Liver (tissue), 9 donors: ENCODE results near the gene BAIAP2. TPM values are rescaled to one million over a fixed set of nuclear protein-coding genes. Genes with fewer than 3 reads are reported as not detected.

Experiments used
- DNase-seq: peaks from one replicate; pipeline ENCODE4 v3.0.0-alpha.2; 2017; ENCODE audit warnings: low spot score
- H3K27ac ChIP-seq, 2 donors: one replicate each; pipeline ENCODE4 v1.7.0; 2013; ENCODE audit warnings: inconsistent platforms in 2 of 2, low read length in 2 of 2, control low read depth in 1 of 2, low read depth in 1 of 2, mild to moderate bottlenecking in 1 of 2
- H3K27me3 ChIP-seq, 4 donors: one replicate each; pipeline versions ENCODE4 v1.6.1 to v1.7.0; 2013; ENCODE audit warnings: low read length in 3 of 4, inconsistent platforms in 1 of 4, mild to moderate bottlenecking in 1 of 4, moderate library complexity in 1 of 4; ENCODE audit not compliant: control insufficient read depth in 4 of 4, insufficient read depth in 4 of 4
- H3K36me3 ChIP-seq, 4 donors: one replicate each; pipeline versions ENCODE4 v1.6.1 to v1.7.0; 2013; ENCODE audit warnings: low read length in 3 of 4, mild to moderate bottlenecking in 3 of 4, low read depth in 1 of 4, moderate library complexity in 1 of 4; ENCODE audit not compliant: control insufficient read depth in 4 of 4, insufficient read depth in 3 of 4
- H3K4me1 ChIP-seq, 4 donors: one replicate each; pipeline versions ENCODE4 v1.6.1 to v1.7.0; 2013; ENCODE audit warnings: low read length in 3 of 4, mild to moderate bottlenecking in 3 of 4, moderate library complexity in 1 of 4; ENCODE audit not compliant: control insufficient read depth in 4 of 4, insufficient read depth in 4 of 4
- H3K4me3 ChIP-seq, 3 donors: one replicate each; pipeline versions ENCODE4 v1.6.1 to v1.7.0; 2013; ENCODE audit warnings: low read length in 3 of 3, control low read depth in 1 of 3, low read depth in 1 of 3, mild to moderate bottlenecking in 1 of 3
- H3K9ac ChIP-seq, 2 donors: one replicate each; pipeline ENCODE4 v1.7.0; 2013; ENCODE audit warnings: low read length in 2 of 2, mild to moderate bottlenecking in 2 of 2, moderate library complexity in 2 of 2, control low read depth in 1 of 2, low read depth in 1 of 2
- H3K9me3 ChIP-seq, 4 donors: one replicate each; pipeline versions ENCODE4 v1.6.1 to v1.7.0; 2013; ENCODE audit warnings: low read length in 3 of 4; ENCODE audit not compliant: control insufficient read depth in 4 of 4
- EGR1 ChIP-seq, 2 donors: IDR thresholded peaks; 2 replicates each; pipeline ENCODE4 v1.6.1; 2016 to 2018; ENCODE audit warnings: antibody characterized with exemption in 2 of 2, low read depth in 2 of 2
- FOXA1 ChIP-seq: IDR thresholded peaks from 2 replicates; pipeline ENCODE4 v1.6.1; 2016; ENCODE audit warnings: antibody characterized with exemption
- FOXA2 ChIP-seq: IDR thresholded peaks from 2 replicates; pipeline ENCODE4 v1.6.1; 2016; ENCODE audit warnings: antibody characterized with exemption
- GABPA ChIP-seq, 2 donors: IDR thresholded peaks in 1 of 2; conservative IDR thresholded peaks in 1 of 2; 2 replicates each; pipeline ENCODE4 v1.6.1; 2016; ENCODE audit warnings: antibody characterized with exemption in 2 of 2, mild to moderate bottlenecking in 1 of 2, moderate library complexity in 1 of 2
- HNF4A ChIP-seq, 2 donors: conservative IDR thresholded peaks; 2 replicates each; pipeline ENCODE4 v1.6.1; 2016; ENCODE audit warnings: antibody characterized with exemption in 2 of 2, mild to moderate bottlenecking in 2 of 2
- JUND ChIP-seq, 2 donors: IDR thresholded peaks; 2 replicates each; pipeline ENCODE4 v1.6.1; 2016; ENCODE audit warnings: antibody characterized with exemption in 2 of 2
- NR2F2 ChIP-seq: IDR thresholded peaks from 2 replicates; pipeline ENCODE4 v1.6.1; 2016; ENCODE audit warnings: antibody characterized with exemption
- RAD21 ChIP-seq, 2 donors: IDR thresholded peaks; 2 replicates each; pipeline ENCODE4 v1.6.1; 2016; ENCODE audit warnings: antibody characterized with exemption in 2 of 2, mild to moderate bottlenecking in 2 of 2
- REST ChIP-seq: IDR thresholded peaks from 2 replicates; pipeline ENCODE4 v1.6.1; 2016; ENCODE audit warnings: antibody characterized with exemption, mild to moderate bottlenecking
- RXRA ChIP-seq, 2 donors: IDR thresholded peaks; 2 replicates each; pipeline ENCODE4 v1.6.1; 2017 to 2018; ENCODE audit warnings: antibody characterized with exemption in 2 of 2, mild to moderate bottlenecking in 1 of 2
- SP1 ChIP-seq: IDR thresholded peaks from 2 replicates; pipeline ENCODE4 v1.6.1; 2018; ENCODE audit warnings: antibody characterized with exemption, mild to moderate bottlenecking
- TAF1 ChIP-seq: conservative IDR thresholded peaks from 2 replicates; pipeline ENCODE4 v1.6.1; 2016; ENCODE audit warnings: antibody characterized with exemption, mild to moderate bottlenecking
- YY1 ChIP-seq: IDR thresholded peaks from 2 replicates; pipeline ENCODE4 v1.6.1; 2016; ENCODE audit warnings: antibody characterized with exemption, mild to moderate bottlenecking
- ZBTB33 ChIP-seq: IDR thresholded peaks from 2 replicates; pipeline ENCODE4 v1.6.1; 2016; ENCODE audit warnings: antibody characterized with exemption
- WGBS: extraction: QIAGEN DNeasy Blood & Tissue Kit; methylation state at CpG from one replicate; pipeline ENCODE4 v1.1.7; 2013; 5-methylcytosine and 5-hydroxymethylcytosine counted together
- polyA plus RNA-seq, 2 donors: library from polyadenylated mRNA; stranded (reverse) in 1 of 2; unstranded in 1 of 2; fragments of 200-250 nt in 1 of 2; fragments of >200 nt in 1 of 2; fragmentation: Nextera tagmentation in 1 of 2; extraction: Ambion mirVana in 1 of 2; gene quantifications; one replicate each; pipeline versions ENCODE4 v1.2.1 to v1.2.3, GENCODE V29; 2013 to 2015
- total RNA-seq, 2 donors: library from RNA; depleted of rRNA; stranded (reverse); fragments of >200 nt; gene quantifications; one replicate each; pipeline ENCODE4 v1.2.3, GENCODE V29; 2014
- TF ChIP-seq, protein P1 (sequence below): IDR thresholded peaks from 2 replicates; pipeline ENCODE4 v1.6.1; 2016; ENCODE audit warnings: antibody characterized with exemption
- TF ChIP-seq, protein P2 (sequence below): IDR thresholded peaks from 2 replicates; pipeline ENCODE4 v1.6.1; 2016; ENCODE audit warnings: antibody characterized with exemption
- donor health status: healthy.
- donor health status: healthy.
- donor health status: healthy.
- donor health status: healthy.
- donor health status: healthy.

BAIAP2 gene
- total and polyA plus RNA-seq, 4 donors = 8.1 to 61.3 (median 44.9) TPM

- DNase-seq = no peak
- H3K27me3 ChIP-seq = no peaks in the 10 kb centered on the region
- no peak overlapping the region for H3K4me3 ChIP-seq
- TF ChIP-seq, protein P1, sequence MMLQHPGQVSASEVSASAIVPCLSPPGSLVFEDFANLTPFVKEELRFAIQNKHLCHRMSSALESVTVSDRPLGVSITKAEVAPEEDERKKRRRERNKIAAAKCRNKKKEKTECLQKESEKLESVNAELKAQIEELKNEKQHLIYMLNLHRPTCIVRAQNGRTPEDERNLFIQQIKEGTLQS = no peak
- H3K27ac ChIP-seq = no peak overlapping the region
- WGBS = 87% methylated on average over 8 of the region's 8 CpGs
- no peaks in the 10 kb centered on the region for H3K36me3 ChIP-seq
- no peaks in the 10 kb centered on the region for H3K9me3 ChIP-seq
- H3K9ac ChIP-seq = no peak overlapping the region
- no peaks in the 10 kb centered on the region for H3K4me1 ChIP-seq
Measured at GRCh38 chr17:81139428-81139827, 104.5 kb downstream of the BAIAP2 start.

DNA sequence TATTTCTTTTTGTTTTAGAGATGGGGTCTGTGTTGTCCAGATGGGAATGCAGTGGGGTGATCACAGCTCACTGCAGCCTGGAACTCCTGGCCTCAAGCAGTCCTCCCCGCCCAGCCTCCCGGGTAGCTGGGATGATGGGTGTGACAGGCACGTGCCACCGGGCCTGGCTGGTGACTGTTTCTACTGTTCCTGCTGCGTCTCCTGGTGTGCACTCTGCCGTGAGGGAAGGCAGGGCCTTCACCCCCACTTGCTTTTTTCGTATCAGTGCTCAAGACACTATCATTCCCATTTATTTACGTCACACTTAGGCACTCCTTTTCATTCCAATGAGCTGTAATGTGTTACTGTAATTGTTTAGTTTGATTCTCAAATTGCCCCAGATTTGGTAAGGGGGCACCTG lies 105.1 kb downstream of the BAIAP2 start:
- Histone ChIP-seq H3K36me3 (no peaks in the 10 kb centered on the region), H3K9me3 (no peaks in the 10 kb centered on the region), H3K27me3 (no peaks in the 10 kb centered on the region), H3K9ac (no peak overlapping the region), H3K4me3 (no peak overlapping the region), H3K27ac (no peak overlapping the region), H3K4me1 (no peaks in the 10 kb centered on the region)
- no peak for DNase-seq
- TF ChIP-seq RXRA (IDR thresholded peaks at IDR 0.05) (no peak), NR2F2 (no peak), FOXA2 (no peak), GABPA (IDR thresholded peaks at IDR 0.05 in 1 of 2, conservative IDR thresholded peaks at IDR 0.05 in 1 of 2) (no peak), JUND (IDR thresholded peaks at IDR 0.05) (no peak), YY1 (no peak), TAF1 (no peak), RAD21 (IDR thresholded peaks at IDR 0.05) (no peak), EGR1 (IDR thresholded peaks at IDR 0.05; ENCODE audit: low read depth in 2 of 2) (no peak)
- 82% methylated on average over 8 of the region's 8 CpGs for WGBS

GRCh38 chr17:81140695-81141094 lies 105.7 kb downstream of the BAIAP2 start:
- Histone ChIP-seq H3K36me3 (no peaks in the 10 kb centered on the region), H3K9me3 (no peaks in the 10 kb centered on the region), H3K27ac (no peak overlapping the region), H3K4me3 (no peak overlapping the region), H3K9ac (no peak overlapping the region), H3K27me3 (no peaks in the 10 kb centered on the region), H3K4me1 (no peaks in the 10 kb centered on the region)
- DNase-seq = no peak
- TF ChIP-seq SP1 (no peak), FOXA1 (no peak), NR2F2 (no peak), TAF1 (no peak), HNF4A (conservative IDR thresholded peaks at IDR 0.05) (no peak), GABPA (IDR thresholded peaks at IDR 0.05 in 1 of 2, conservative IDR thresholded peaks at IDR 0.05 in 1 of 2) (no peak), FOXA2 (no peak), REST (no peak), ZBTB33 (no peak), JUND (IDR thresholded peaks at IDR 0.05) (no peak), RAD21 (IDR thresholded peaks at IDR 0.05) (no peak), EGR1 (IDR thresholded peaks at IDR 0.05; ENCODE audit: low read depth in 2 of 2) (no peak)
- TF ChIP-seq, protein P2, sequence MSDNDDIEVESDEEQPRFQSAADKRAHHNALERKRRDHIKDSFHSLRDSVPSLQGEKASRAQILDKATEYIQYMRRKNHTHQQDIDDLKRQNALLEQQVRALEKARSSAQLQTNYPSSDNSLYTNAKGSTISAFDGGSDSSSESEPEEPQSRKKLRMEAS = no peak
- TF ChIP-seq, protein P1 = no peak
- 94% methylated on average over 37 of the region's 37 CpGs for WGBS
